HepG2 (cell line): ENCODE results near the gene CDK13. TPM values are rescaled to one million over a fixed set of nuclear protein-coding genes. Genes with fewer than 3 reads are reported as not detected.

Experiments
- ATM ChIP-seq: fragments of 450-650 bp; IDR thresholded peaks from 2 replicates; pipeline ENCODE4 v1.7.1; 2017; ENCODE audit warnings: mild to moderate bottlenecking, borderline replicate concordance
- NR2C2 ChIP-seq: sonication (generic); formaldehyde crosslinking; IDR thresholded peaks from 2 replicates; pipeline ENCODE4 v1.4.0; 2020; ENCODE audit warnings: missing genetic modification reagents, mild to moderate bottlenecking, moderate library complexity, borderline replicate concordance
- RORA ChIP-seq: sonication (generic); formaldehyde crosslinking; IDR thresholded peaks from 2 replicates; pipeline ENCODE4 v1.5.0; 2020; ENCODE audit warnings: mild to moderate bottlenecking, missing genetic modification reagents, moderate library complexity
- ZNF121 ChIP-seq: sonication (generic); formaldehyde crosslinking; IDR thresholded peaks from 2 replicates; pipeline ENCODE4 v1.5.0; 2020; ENCODE audit warnings: mild to moderate bottlenecking, missing genetic modification reagents
- ZNF367 ChIP-seq: sonication (generic); formaldehyde crosslinking; IDR thresholded peaks from 2 replicates; pipeline ENCODE4 v1.4.0; 2020; ENCODE audit warnings: missing genetic modification reagents, borderline replicate concordance
- ZNF441 ChIP-seq: sonication (generic); formaldehyde crosslinking; IDR thresholded peaks from 2 replicates; pipeline ENCODE4 v1.7.0; 2021; ENCODE audit warnings: missing genetic modification reagents, borderline replicate concordance
- ZNF556 ChIP-seq: sonication (generic); formaldehyde crosslinking; IDR thresholded peaks from 2 replicates; pipeline ENCODE4 v1.4.0; 2020; ENCODE audit warnings: mild to moderate bottlenecking, missing genetic modification reagents, borderline replicate concordance
- ZNF570 ChIP-seq: sonication (generic); formaldehyde crosslinking; IDR thresholded peaks from 2 replicates; pipeline ENCODE4 v1.4.0; 2020; ENCODE audit warnings: mild to moderate bottlenecking, missing genetic modification reagents, borderline replicate concordance
- polyA plus RNA-seq, 8 experiments: library from polyadenylated mRNA; depleted of rRNA in 3 of 8; stranded (reverse) in 7 of 8; unstranded in 1 of 8; fragments of >200 nt; fragmentation: Illumina TruSeq in 4 of 8; extraction: Trizol in 4 of 8; gene quantifications; 2 replicates each; pipeline versions ENCODE4 v1.2.1 to v1.2.3, GENCODE V29; 2011 to 2016; ENCODE audit warnings: low read depth in 4 of 8, missing spikeins in 1 of 8, mixed read lengths in 1 of 8; ENCODE audit not compliant: insufficient read depth in 1 of 8
- total RNA-seq, 5 experiments: library from RNA; depleted of rRNA; stranded (reverse); fragments of >200 nt; fragmentation: Illumina TruSeq; extraction: Trizol; gene quantifications; 2 replicates each; pipeline ENCODE4 v1.2.3, GENCODE V29; 2016; ENCODE audit warnings: low read depth in 1 of 5
- TF ChIP-seq, protein P1 (sequence below): sonication (generic); formaldehyde crosslinking; IDR thresholded peaks from 2 replicates; pipeline ENCODE4 v1.8.1; 2023; ENCODE audit warnings: mild to moderate bottlenecking, missing genetic modification reagents
- TF ChIP-seq, protein P2 (sequence below): IDR thresholded peaks from 2 replicates; pipeline ENCODE4 v1.6.1; 2012; ENCODE audit warnings: inconsistent platforms
- TF ChIP-seq, protein P3 (sequence below): sonication (generic); formaldehyde crosslinking; IDR thresholded peaks from 2 replicates; pipeline ENCODE4 v1.9.0; 2021; ENCODE audit warnings: missing genetic modification reagents, borderline replicate concordance

CDK13 gene
- total and polyA plus RNA-seq, 2 of the 13 experiments (the other 11 are each of a cell fraction or from before 2014, with no cell fraction given) = 21.0 to 40.9 TPM

DNA sequence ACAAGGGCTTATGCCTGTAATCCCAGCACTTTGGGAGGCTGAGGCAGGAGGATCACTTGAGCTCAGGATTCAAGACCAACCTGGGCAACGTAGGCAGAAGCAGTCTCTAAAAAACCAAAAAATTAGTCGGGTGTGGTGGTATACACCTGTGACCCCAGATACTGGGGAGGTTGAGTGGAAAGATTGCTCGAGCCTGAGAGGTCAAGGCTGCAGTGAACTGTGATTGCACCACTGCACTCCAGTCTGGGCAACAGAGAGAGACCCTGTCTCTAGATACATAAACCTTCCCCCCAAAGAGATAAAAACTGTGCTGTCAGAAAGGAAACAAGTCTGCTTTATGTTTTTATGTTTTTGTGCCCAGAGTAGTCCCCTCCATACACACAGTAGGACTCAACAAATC, 27.5 kb upstream of the CDK13 start (continued):
- TF ChIP-seq ATM (no peak), NR2C2 (CRISPR knock-in tag) (peak; percentile 22; the same call in 1 of the 2 replicates), ZNF121 (peak; percentile 77), ZNF367 (CRISPR knock-in tag) (no peak), ZNF441 (CRISPR knock-in tag) (no peak), ZNF556 (CRISPR knock-in tag) (no peak), ZNF570 (no peak), RORA (CRISPR knock-in tag) (no peak)
- TF ChIP-seq, protein P1, sequence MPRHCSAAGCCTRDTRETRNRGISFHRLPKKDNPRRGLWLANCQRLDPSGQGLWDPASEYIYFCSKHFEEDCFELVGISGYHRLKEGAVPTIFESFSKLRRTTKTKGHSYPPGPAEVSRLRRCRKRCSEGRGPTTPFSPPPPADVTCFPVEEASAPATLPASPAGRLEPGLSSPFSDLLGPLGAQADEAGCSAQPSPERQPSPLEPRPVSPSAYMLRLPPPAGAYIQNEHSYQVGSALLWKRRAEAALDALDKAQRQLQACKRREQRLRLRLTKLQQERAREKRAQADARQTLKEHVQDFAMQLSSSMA = no peak
- TF ChIP-seq, protein P2, sequence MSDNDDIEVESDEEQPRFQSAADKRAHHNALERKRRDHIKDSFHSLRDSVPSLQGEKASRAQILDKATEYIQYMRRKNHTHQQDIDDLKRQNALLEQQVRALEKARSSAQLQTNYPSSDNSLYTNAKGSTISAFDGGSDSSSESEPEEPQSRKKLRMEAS = no peak
- TF ChIP-seq, protein P3, sequence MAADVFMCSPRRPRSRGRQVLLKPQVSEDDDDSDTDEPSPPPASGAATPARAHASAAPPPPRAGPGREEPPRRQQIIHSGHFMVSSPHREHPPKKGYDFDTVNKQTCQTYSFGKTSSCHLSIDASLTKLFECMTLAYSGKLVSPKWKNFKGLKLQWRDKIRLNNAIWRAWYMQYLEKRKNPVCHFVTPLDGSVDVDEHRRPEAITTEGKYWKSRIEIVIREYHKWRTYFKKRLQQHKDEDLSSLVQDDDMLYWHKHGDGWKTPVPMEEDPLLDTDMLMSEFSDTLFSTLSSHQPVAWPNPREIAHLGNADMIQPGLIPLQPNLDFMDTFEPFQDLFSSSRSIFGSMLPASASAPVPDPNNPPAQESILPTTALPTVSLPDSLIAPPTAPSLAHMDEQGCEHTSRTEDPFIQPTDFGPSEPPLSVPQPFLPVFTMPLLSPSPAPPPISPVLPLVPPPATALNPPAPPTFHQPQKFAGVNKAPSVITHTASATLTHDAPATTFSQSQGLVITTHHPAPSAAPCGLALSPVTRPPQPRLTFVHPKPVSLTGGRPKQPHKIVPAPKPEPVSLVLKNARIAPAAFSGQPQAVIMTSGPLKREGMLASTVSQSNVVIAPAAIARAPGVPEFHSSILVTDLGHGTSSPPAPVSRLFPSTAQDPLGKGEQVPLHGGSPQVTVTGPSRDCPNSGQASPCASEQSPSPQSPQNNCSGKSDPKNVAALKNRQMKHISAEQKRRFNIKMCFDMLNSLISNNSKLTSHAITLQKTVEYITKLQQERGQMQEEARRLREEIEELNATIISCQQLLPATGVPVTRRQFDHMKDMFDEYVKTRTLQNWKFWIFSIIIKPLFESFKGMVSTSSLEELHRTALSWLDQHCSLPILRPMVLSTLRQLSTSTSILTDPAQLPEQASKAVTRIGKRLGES (CRISPR knock-in tag) = no peak
- TF ChIP-seq, all 625 proteins: peak for 6
